Heart right ventricle (tissue), 16 donors: Measurements from ENCODE around the gene ZNF821. TPM values are rescaled to one million over a fixed set of nuclear protein-coding genes. Genes with fewer than 3 reads are reported as not detected.
"Not testable (repeated sequence)": the region's sequence is repeated elsewhere in the genome, so short reads cannot be mapped to it uniquely, and the experiment has no call there.

Experiments
- ATAC-seq, 8 donors: fragments of 200-7000 bp; cut with Tn5 transposase; one replicate each; pipeline ENCODE4 v1.9.1; 2020; ENCODE audit warnings: mild to moderate bottlenecking in 8 of 8, moderate library complexity in 8 of 8, moderate number of reproducible peaks in 1 of 8
- DNase-seq, 2 donors: peaks; one replicate each; pipeline ENCODE4 v3.0.0-alpha.2; 2020
- H3K27ac ChIP-seq, 10 donors: fragments of 200-600 bp; sonication (generic) in 2 of 10; one replicate each; pipeline versions ENCODE4 v1.5.0 to v1.8.0; 2020 to 2022; ENCODE audit warnings: mild to moderate bottlenecking in 3 of 10
- H3K27me3 ChIP-seq, 7 donors: fragments of 200-600 bp; one replicate each; pipeline ENCODE4 v1.8.0; 2021 to 2022; ENCODE audit warnings: mild to moderate bottlenecking in 2 of 7
- H3K36me3 ChIP-seq, 9 donors: fragments of 200-600 bp; sonication (generic) in 1 of 9; one replicate each; pipeline versions ENCODE4 v1.5.0 to v1.8.0; 2020 to 2022; ENCODE audit warnings: mild to moderate bottlenecking in 2 of 9
- H3K4me1 ChIP-seq, 9 donors: fragments of 200-600 bp; sonication (generic) in 1 of 9; one replicate each; pipeline versions ENCODE4 v1.5.0 to v1.8.0; 2020 to 2022; ENCODE audit warnings: mild to moderate bottlenecking in 4 of 9
- H3K4me3 ChIP-seq, 10 donors: fragments of 200-600 bp; sonication (generic) in 2 of 10; one replicate each; pipeline versions ENCODE4 v1.5.0 to v1.8.0; 2020 to 2022; ENCODE audit warnings: mild to moderate bottlenecking in 7 of 10, moderate library complexity in 2 of 10
- H3K9me3 ChIP-seq, 11 donors: fragments of 200-600 bp in 10 of 11; sonication (generic) in 2 of 11; one replicate each; pipeline versions ENCODE4 v1.5.0 to v1.8.0; 2013 to 2022; ENCODE audit warnings: mild to moderate bottlenecking in 2 of 11, control low read depth in 1 of 11, moderate library complexity in 1 of 11
- WGBS, 2 donors: extraction: QIAGEN DNeasy Blood & Tissue Kit; methylation state at CpG; one replicate each; pipeline ENCODE4 v1.1.7; 2013; ENCODE audit warnings: inconsistent platforms in 1 of 2; 5-methylcytosine and 5-hydroxymethylcytosine counted together
- intact Hi-C, 10 donors: fragments of 100-400 bp; cut with DNase I; formaldehyde crosslinking; loops; one replicate each; pipeline versions ENCODE4 v1.11.1 to v1.14.2; 2022
- polyA plus RNA-seq, 2 donors: library from polyadenylated mRNA; stranded (reverse); fragments of 200-250 nt; gene quantifications; one replicate each; pipeline ENCODE4 v1.2.3, GENCODE V29; 2013
- total RNA-seq, 10 donors: library from RNA; stranded (reverse); fragmentation: NEBNext Ultra II Directional in 3 of 10; extraction: Animal tissue kit (Norgen Biotek cat#: 25700) in 3 of 10; gene quantifications; one replicate each; pipeline versions ENCODE4 v1.2.1 to v1.2.4, GENCODE V29; 2021 to 2023
- TF ChIP-seq, protein P1 (sequence below), 9 donors: fragments of 200-600 bp; sonication (generic) in 2 of 9; IDR thresholded peaks; one replicate each; pipeline versions ENCODE4 v1.5.0 to v1.8.0; 2021 to 2022; ENCODE audit warnings: antibody characterized with exemption in 9 of 9, mild to moderate bottlenecking in 5 of 9, moderate library complexity in 1 of 9
- donor health status: Arrhythmogenic right ventricular cardiomyopathy.
- donor health status: ischemic (EF 13 %, LVEDD 7.1; RV severe dilation, severe dysfunction).
- donor health status: healthy with polysubstance abuse.
- donor health status: DM: no; HTN: yes; CAD: no.
- donor health status: DM: no; HTN: no; CAD: no.
- donor health status: ischemic (EF 25% LVEDD 6.9; RV normal size, moderate dysfunction).
- donor health status: ischemic (EF 25% LVEDD 5.7; RV mildly dilated, moderate dysfunction).
- donor health status: healthy.
- donor health status: DM: yes; HTN: yes; CAD: no.
- donor health status: Ischemic cardiomyopathy.
- donor health status: ischemic (EF 35%, LVEDD 5.7; RV mildly dilated, moderate dysfunction).
- donor health status: nonischemic (EF 11% LVEDD 7.7; RV severe dilation, severe dysfunction).
- donor health status: DM: yes; HTN: yes; CAD: no.
- donor health status: PGD.
- donor health status: ischemic (EF 29% LVEDD 5.4; RV normal size, mild dysfunction).
- donor health status: nonischemic (EF 23%, LVEDD 6.1; RV moderate dilation, normal function).

The ZNF821 gene
- total and polyA plus RNA-seq, 12 donors, result 2.2 to 7.8 (median 3.6) TPM

DNA sequence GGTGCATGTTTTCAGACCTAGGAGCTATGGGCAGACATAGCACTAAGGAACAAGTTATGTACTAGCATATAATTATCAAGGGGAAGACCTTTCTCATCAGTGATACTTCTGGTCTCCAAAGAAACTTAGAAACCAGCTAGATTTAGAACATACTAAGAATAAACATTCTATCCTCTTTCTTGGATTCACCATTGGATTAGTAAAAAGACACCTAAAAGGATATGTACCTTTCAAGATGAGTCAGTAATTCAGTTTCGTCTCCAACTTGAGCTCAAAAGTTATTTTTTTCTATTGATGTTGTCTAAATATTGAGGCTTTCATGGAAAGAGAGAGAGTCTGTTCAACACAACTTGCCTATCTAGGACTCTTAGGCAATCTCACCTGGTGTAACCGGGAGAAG is 13.2 kb downstream of the ZNF821 start:
- Histone ChIP-seq H3K27me3 (no peaks in the 10 kb centered on the region), H3K27ac (no peak overlapping the region), H3K4me3 (no peak overlapping the region), H3K9me3 (no peaks in the 10 kb centered on the region), H3K4me1 (no peaks in the 10 kb centered on the region), H3K36me3 (peaks cover 0 to 87% (median 8%) of the 10 kb centered on the region in 9 donors)
- DNase-seq, result no peak
- WGBS, 2 donors, result 95 to 96% methylated on average over 2 of the region's 2 CpGs
- TF ChIP-seq, protein P1, sequence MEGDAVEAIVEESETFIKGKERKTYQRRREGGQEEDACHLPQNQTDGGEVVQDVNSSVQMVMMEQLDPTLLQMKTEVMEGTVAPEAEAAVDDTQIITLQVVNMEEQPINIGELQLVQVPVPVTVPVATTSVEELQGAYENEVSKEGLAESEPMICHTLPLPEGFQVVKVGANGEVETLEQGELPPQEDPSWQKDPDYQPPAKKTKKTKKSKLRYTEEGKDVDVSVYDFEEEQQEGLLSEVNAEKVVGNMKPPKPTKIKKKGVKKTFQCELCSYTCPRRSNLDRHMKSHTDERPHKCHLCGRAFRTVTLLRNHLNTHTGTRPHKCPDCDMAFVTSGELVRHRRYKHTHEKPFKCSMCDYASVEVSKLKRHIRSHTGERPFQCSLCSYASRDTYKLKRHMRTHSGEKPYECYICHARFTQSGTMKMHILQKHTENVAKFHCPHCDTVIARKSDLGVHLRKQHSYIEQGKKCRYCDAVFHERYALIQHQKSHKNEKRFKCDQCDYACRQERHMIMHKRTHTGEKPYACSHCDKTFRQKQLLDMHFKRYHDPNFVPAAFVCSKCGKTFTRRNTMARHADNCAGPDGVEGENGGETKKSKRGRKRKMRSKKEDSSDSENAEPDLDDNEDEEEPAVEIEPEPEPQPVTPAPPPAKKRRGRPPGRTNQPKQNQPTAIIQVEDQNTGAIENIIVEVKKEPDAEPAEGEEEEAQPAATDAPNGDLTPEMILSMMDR (IDR thresholded peaks at IDR 0.05), result no peak
- intact Hi-C loops, result no loop called here
- ATAC-seq, result no peak

- DNase-seq (no peak), ATAC-seq (peak in 6 of 8 donors; percentile 29 to 83 (median 43))
- 77 to 78% methylated on average over 1 of the region's 1 CpG for WGBS, 2 donors
- H3K4me1 ChIP-seq, result no peaks in the 10 kb centered on the region
- no peak overlapping the region for H3K27ac ChIP-seq
- H3K4me3 ChIP-seq, result no peak overlapping the region
- TF ChIP-seq, protein P1 (IDR thresholded peaks at IDR 0.05), result no peak
- no peaks in the 10 kb centered on the region for H3K9me3 ChIP-seq
- intact Hi-C loops, result no loop called here
- H3K36me3 ChIP-seq, result peaks cover 0 to 88% (median 8%) of the 10 kb centered on the region in 9 donors
- H3K27me3 ChIP-seq, result no peaks in the 10 kb centered on the region
Measured at GRCh38 chr16:71869089-71869488, 14.9 kb downstream of the ZNF821 start.

- Histone ChIP-seq H3K4me3 (no peak overlapping the region), H3K27ac (no peak overlapping the region), H3K9me3 (no peaks in the 10 kb centered on the region), H3K4me1 (no peaks in the 10 kb centered on the region), H3K36me3 (peaks cover 0 to 94% (median 14%) of the 10 kb centered on the region in 9 donors), H3K27me3 (no peaks in the 10 kb centered on the region)
- DNase-seq (no peak), ATAC-seq (no peak)
- 92 to 94% methylated on average over 3 of the region's 3 CpGs for WGBS, 2 donors
- intact Hi-C loops, result no loop called here
- TF ChIP-seq, protein P1 (IDR thresholded peaks at IDR 0.05), result no peak
Measured at GRCh38 chr16:71867939-71868338, 16.0 kb downstream of the ZNF821 start.

DNA sequence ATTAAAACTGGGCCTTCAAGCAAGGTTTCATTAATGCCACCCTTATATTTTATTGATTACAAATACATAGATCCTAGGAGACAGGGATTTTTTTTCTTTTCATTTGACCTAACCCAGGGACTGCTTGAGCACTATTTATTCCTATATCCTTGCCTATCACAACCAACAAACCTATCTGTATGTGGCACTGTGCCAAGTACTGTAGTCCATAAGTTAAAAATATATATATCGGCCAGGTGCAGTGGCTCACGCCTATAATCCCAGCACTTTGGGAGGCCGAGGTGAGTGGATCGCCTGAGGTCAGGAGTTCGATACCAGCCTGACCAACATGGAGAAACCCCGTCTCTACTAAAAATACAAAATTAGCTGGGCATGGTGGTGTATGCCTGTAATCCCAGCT is 16.8 kb downstream of the ZNF821 start:
- H3K9me3 ChIP-seq, ATAC-seq, H3K27ac ChIP-seq, H3K27me3 ChIP-seq, H3K4me3 ChIP-seq, intact Hi-C loops, H3K4me1 ChIP-seq, DNase-seq: not testable (repeated sequence)
- WGBS, 2 donors, result 87 to 95% methylated on average over 6 of the region's 6 CpGs
- peaks cover 0 to 95% (median 16%) of the 10 kb centered on the region in 9 donors for H3K36me3 ChIP-seq

- no peak overlapping the region for H3K27ac ChIP-seq
- ATAC-seq, result peak in 1 of 8 donors; percentile 39
- H3K4me1 ChIP-seq, result no peaks in the 10 kb centered on the region
- peaks cover 0 to 96% (median 18%) of the 10 kb centered on the region in 9 donors for H3K36me3 ChIP-seq
- no peak for DNase-seq
- no peaks in the 10 kb centered on the region for H3K27me3 ChIP-seq
- intact Hi-C loops, result no loop called here
- TF ChIP-seq, protein P1 (IDR thresholded peaks at IDR 0.05), result no peak
- no peak overlapping the region for H3K4me3 ChIP-seq
- WGBS, 2 donors, result 87 to 91% methylated on average over 7 of the region's 7 CpGs
- H3K9me3 ChIP-seq, result no peaks in the 10 kb centered on the region
Measured at GRCh38 chr16:71865173-71865863, 18.7 kb downstream of the ZNF821 start.
